Epithelial cell of proximal tubule (primary cell): ENCODE data around the gene C2orf76. TPM values are rescaled to one million over a fixed set of nuclear protein-coding genes. Genes with fewer than 3 reads are reported as not detected.
"Not testable (repeated sequence)": the region's sequence is repeated elsewhere in the genome, so short reads cannot be mapped to it uniquely, and the experiment has no call there.

Experiments used
- DNase-seq: peaks from one replicate; pipeline ENCODE4 v3.0.0-alpha.2; 2011; ENCODE audit warnings: low read depth
- H3K4me3 ChIP-seq: 2 replicates; pipeline ENCODE4 v1.5.1; 2011; ENCODE audit warnings: low read depth, mild to moderate bottlenecking, low read length
- CTCF ChIP-seq: conservative IDR thresholded peaks from 2 replicates; pipeline ENCODE4 v1.5.1; 2012; ENCODE audit warnings: low read depth, mild to moderate bottlenecking, low read length
- total RNA-seq: library from RNA; depleted of rRNA; stranded (reverse); fragments of >200 nt; gene quantifications from 2 replicates; pipeline ENCODE4 v1.2.3, GENCODE V29; 2015

Gene C2orf76
- total RNA-seq, 1 donor from 2014 or later, result 9.3 TPM

GRCh38 chr2:119405151-119405550 is 38.5 kb upstream of the C2orf76 start:
- H3K4me3 ChIP-seq, result no peak overlapping the region
- no peak for TF ChIP-seq CTCF
- no peak for DNase-seq

- H3K4me3 ChIP-seq, DNase-seq: not testable (repeated sequence)
Measured at GRCh38 chr2:119403618-119404017, 37.0 kb upstream of the C2orf76 start.

GRCh38 chr2:119402645-119403560 is 36.3 kb upstream of the C2orf76 start:
- DNase-seq, result no peak
- no peak overlapping the region for H3K4me3 ChIP-seq
- TF ChIP-seq CTCF, result no peak

- no peak for TF ChIP-seq CTCF
- no peak for DNase-seq
- H3K4me3 ChIP-seq, result no peak overlapping the region
Measured at GRCh38 chr2:119402106-119402505, 35.5 kb upstream of the C2orf76 start.

- no peak for TF ChIP-seq CTCF
- no peak overlapping the region for H3K4me3 ChIP-seq
- no peak for DNase-seq
Measured at GRCh38 chr2:119397196-119397595, 30.6 kb upstream of the C2orf76 start.

- DNase-seq, result no peak
- H3K4me3 ChIP-seq, result no peak overlapping the region
- TF ChIP-seq CTCF, result no peak
Measured at GRCh38 chr2:119393971-119394748, 27.5 kb upstream of the C2orf76 start.

GRCh38 chr2:119389615-119390306 is 23.1 kb upstream of the C2orf76 start:
- DNase-seq, result peak; percentile 68
- no peak overlapping the region for H3K4me3 ChIP-seq

More at GRCh38 chr2:119389615-119390306, 23.1 kb upstream of the C2orf76 start:
- TF ChIP-seq CTCF, result no peak
